Neural progenitor cell (in vitro differentiated cells): ENCODE results near the gene AKAP6.

Source experiments
- CTCF ChIP-seq: fragments of 200-600 bp; sonication (generic); IDR thresholded peaks from 2 replicates; pipeline ENCODE4 v1.5.1; 2017; ENCODE audit warnings: antibody characterized with exemption, mild to moderate bottlenecking
- EZH2 ChIP-seq: fragments of 200-600 bp; sonication (generic); IDR thresholded peaks from 2 replicates; pipeline ENCODE4 v1.6.1; 2017; ENCODE audit warnings: antibody characterized with exemption, mild to moderate bottlenecking, moderate library complexity

GRCh38 chr14:32476532-32476931 lies 147.4 kb downstream of the AKAP6 start:
- no peak for TF ChIP-seq CTCF
- no peak for TF ChIP-seq EZH2
